ENCODE measurements around the gene C22orf42.
"Not testable (repeated sequence)": the region's sequence is repeated elsewhere in the genome, so short reads cannot be mapped to it uniquely, and the experiment has no call there.

The C22orf42 gene

DNA sequence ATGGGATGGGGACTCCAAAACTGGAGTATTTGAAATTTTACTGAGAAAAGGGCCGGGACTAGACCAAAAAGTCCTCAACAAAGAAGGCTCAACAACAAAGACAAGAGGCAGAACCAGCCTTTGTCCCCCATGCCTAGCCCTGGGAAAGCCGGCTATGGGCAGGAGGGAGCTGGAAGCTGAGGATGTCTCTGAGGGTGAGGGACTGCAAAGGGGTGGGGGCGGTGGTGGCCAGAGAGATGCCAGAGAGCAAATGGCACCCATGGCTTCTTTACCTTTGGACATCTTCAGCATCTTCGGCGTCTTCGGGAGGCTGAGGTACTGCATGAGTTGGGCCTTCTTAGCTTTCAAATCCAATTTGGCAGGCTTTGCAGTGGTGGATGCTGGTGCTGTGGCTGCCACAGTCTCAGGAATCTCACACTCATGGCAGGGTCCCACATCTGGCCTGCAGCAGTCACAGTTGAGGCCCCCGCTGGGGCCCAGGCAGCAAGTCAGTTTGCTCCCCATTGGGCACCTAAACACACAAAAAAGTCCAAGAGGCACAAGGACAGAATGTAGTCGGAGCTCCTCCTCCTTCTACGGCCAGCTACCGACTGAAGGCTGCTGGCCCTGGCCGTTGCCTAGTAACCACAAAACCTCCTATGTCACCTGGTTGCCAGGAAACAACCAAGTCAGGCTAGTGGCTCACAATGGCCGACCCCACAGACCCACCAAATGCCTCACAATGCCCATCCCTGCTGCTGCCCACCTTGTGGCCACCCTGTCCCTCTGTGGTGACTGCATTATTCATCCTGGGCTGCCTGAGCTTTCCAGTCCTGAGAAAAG lies at the start of gene C22orf42:
Gene C22orf42 (minus strand): TSS at position 592 of the 822 bp plus-strand sequence. CDS start 88 bp downstream, at position 504.
- no peak for DNase-seq

GRCh38 chr22:32208681-32209080 lies 49.6 kb upstream of the C22orf42 start:
- DNase-seq: no peak

- DNase-seq: no peak
These were observed 48.9 kb upstream of the C22orf42 start for GRCh38 chr22:32207971-32208480.

- DNase-seq: peak; percentile 39 to 49
These were observed 48.0 kb upstream of the C22orf42 start for GRCh38 chr22:32206774-32207758.

GRCh38 chr22:32205974-32206773 lies 47.1 kb upstream of the C22orf42 start:
- DNase-seq: no peak

DNA sequence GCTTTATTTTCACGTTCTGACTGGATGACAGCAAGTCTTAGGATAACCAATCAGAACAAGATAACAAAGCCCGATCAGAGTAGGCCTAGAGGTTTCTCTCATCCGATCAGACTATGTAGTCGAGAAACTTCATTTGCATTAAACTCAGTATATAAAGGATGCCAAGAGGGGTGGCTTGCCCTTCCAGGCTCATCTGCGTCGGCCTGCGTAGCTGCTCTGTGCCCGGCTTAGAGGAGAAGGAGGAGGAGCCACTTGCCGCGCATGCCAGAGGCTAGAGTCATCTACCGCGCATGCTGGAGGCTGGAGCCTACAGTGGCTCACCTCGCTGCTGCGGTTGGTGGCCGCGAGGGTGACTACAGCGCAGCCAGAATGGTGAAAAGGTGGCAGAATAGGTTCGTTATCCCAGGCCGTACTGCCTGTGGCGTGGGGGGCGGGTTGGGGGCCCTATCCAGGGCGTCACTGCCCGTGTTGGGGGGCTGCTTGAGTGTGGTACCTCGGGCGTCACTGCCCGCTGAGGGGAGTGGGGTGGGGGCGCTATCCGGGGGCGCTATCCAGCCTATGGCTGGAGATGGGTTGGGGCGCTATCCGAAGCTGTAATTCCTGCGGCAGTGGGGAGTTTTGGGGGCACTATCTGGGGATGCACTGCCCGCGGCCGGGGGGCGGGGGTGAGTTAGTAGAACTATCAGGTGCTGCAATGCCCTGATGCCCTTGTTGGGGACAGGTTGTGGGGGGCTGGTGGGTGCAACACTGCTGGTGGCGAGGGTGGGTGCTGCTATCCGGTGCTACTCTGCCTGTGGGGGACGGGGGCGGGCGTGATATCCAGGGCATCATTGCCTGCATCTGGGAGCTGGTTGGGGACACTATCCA lies 46.0 kb upstream of the C22orf42 start, which contains the start of gene RFPL2:
Gene RFPL2 (minus strand): TSS at position 218 of the 867 bp plus-strand sequence. CDS start 2,622 bp downstream, outside the sequence.
- peak; percentile 43 to 50 for DNase-seq

DNA sequence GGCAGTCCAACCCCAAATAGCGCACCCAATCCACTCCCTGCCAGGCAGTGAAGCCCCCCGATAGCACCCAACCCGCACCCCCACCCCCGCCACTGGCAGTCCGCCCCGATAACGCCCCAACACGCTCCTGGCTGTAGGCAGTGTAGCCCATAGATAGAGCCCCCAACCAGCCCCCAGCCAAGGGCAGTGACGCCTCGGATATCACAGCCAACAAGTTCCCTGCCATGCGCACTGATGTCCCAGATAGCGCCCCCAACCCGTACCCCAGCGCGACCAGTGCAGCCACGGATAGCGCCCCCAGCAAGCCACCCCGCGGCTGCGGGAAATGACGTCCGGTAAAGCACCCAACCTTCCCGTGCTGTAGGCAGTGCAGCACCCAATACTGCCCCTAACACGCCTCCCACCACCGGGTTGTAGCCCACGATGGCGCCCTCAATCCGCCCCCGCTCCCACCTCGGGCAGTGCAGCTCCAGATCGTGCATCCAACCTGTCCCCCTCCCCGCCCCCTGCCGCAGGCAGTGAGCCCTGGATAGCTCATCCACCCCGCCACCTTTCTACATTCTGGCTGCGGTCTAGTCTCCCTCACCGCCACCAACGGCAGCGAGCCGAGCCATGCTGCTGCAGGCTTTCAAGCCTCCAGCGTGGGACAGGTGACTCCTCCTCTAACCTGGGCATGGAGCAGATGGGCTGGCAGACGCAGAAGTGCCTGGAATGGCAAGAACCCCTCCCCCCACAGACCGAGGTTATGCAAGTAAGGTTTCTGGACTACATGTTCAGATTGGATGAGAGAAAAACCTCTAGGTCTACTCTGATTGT lies 45.1 kb upstream of the C22orf42 start:
- DNase-seq: peak; percentile 35 to 43

- peak; percentile 34 to 35 for DNase-seq
These were observed 44.3 kb upstream of the C22orf42 start for GRCh38 chr22:32203181-32204039.

DNA sequence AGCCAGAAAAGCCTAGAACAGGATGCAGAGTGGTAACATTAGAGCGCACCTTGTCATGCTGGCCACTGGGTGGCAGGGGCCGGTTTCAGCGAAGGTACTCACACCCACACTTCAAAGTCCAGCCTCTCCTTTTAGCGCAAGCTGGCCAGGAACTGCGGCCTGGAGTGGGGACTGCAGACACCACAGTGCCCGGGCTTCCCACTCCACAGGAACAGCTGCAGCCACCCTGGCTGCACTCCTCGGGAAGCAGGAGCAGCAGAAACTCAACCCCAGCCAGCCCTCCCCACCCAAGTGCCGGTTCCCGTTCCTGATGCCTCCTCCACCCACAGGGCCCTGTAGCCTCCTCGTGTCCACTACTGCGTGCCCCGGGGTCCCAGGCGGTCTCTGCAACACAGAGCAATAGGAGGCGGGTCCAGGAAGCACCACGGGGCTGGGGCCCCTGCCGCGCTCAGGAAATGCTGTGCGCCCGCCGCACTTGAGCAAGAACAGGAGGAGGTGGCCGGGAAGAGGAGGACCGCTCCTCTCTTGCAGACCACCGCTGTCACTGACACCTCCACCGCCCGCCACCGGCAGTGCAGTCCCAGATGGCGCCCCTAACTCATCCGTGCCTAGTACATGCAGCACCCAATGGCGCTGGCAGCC lies 43.6 kb upstream of the C22orf42 start:
- peak; percentile 43 to 55 for DNase-seq

GRCh38 chr22:32202161-32202538 lies 43.0 kb upstream of the C22orf42 start:
- no peak for DNase-seq

DNA sequence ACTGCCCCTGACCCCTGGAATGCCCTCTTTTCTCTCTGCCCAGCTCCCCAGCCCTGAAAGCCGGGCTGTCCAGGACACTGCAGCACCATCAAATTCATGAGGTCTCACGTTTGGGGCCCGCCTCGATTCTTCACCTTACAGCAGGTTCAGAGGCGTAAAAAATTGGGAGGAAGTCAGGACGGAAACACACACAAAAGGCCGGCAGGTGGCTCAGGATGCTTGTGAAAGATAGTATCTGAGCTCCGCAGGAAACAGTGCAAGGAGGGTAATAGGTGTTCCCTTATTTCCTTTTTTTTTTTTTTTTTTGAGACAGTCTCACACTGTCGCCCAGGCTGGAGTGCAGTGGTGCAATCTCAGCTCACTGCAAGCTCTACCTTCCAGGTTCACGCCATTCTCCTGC lies 41.6 kb upstream of the C22orf42 start:
- no peak for DNase-seq

- no peak for DNase-seq
These were observed 40.9 kb upstream of the C22orf42 start for GRCh38 chr22:32199961-32200360.

- DNase-seq: no peak
These were observed 40.2 kb upstream of the C22orf42 start for GRCh38 chr22:32199341-32199740.

GRCh38 chr22:32197553-32198226 lies 38.6 kb upstream of the C22orf42 start:
- not testable (repeated sequence) for DNase-seq

DNA sequence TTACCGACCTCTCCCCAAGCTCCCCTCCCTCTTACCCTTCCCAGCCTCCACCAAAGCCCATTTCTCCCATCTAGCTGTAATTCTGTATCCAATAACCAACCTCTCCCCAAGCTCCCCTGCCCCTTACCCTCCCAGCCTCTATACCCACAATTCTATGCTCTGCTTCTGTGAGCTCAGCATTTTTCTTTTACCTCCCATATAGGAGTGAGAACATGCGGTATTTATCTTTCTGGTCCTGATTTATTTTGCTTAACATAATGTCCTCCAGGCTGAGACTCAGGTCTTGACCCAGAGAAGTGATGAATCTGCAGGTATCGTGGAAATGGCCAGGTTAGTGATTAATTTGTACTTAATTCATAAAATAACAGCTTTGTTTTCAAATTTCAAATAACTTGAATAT lies 36.8 kb upstream of the C22orf42 start:
- DNase-seq: not testable (repeated sequence)

- not testable (repeated sequence) for DNase-seq
These were observed 34.2 kb upstream of the C22orf42 start for GRCh38 chr22:32193346-32193745.

- not testable (repeated sequence) for DNase-seq
These were observed 31.9 kb upstream of the C22orf42 start for GRCh38 chr22:32191021-32191420.

- DNase-seq: no peak
These were observed 26.7 kb upstream of the C22orf42 start for GRCh38 chr22:32185821-32186220.
